HEK293T (cell line): Measurements from ENCODE around the gene ITGA8.

Experiments
- CTCF ChIA-PET: fragments of 350-600 bp; formaldehyde crosslinking; extraction: SDS; loops from one replicate; lab custom pipeline; 2021; ENCODE audit warnings: antibody characterized with exemption, inconsistent platforms; lab: Yijun Ruan, JAX
- POLR2A ChIA-PET: fragments of 350-600 bp; formaldehyde crosslinking; extraction: SDS; loops from one replicate; lab custom pipeline; 2020; ENCODE audit warnings: antibody characterized with exemption, inconsistent platforms; lab: Yijun Ruan, JAX
- DNase-seq: peaks from one replicate; pipeline ENCODE4 v3.0.0; 2012; ENCODE audit warnings: mixed read lengths; ENCODE audit errors: extremely low spot score
- ARNT ChIP-seq: fragments of 450-650 bp; IDR thresholded peaks from 2 replicates; pipeline ENCODE4 v1.6.1; 2017; ENCODE audit warnings: mild to moderate bottlenecking
- BHLHE40 ChIP-seq: fragments of 450-650 bp; IDR thresholded peaks from 2 replicates; pipeline ENCODE4 v1.6.1; 2016; ENCODE audit warnings: mild to moderate bottlenecking, moderate library complexity, borderline replicate concordance
- CTBP1 ChIP-seq: fragments of 450-650 bp; IDR thresholded peaks from 2 replicates; pipeline ENCODE4 v1.6.1; 2016; ENCODE audit warnings: borderline replicate concordance
- ELF4 ChIP-seq: fragments of 450-650 bp; IDR thresholded peaks from 2 replicates; pipeline ENCODE4 v1.6.1; 2017; ENCODE audit warnings: antibody characterized with exemption
- FOXA1 ChIP-seq: fragments of 450-650 bp; IDR thresholded peaks from 2 replicates; pipeline ENCODE4 v1.6.1; 2016; ENCODE audit warnings: mild to moderate bottlenecking
- FOXK2 ChIP-seq: fragments of 450-650 bp; IDR thresholded peaks from 2 replicates; pipeline ENCODE4 v1.6.1; 2016; ENCODE audit warnings: mild to moderate bottlenecking
- FOXM1 ChIP-seq: fragments of 450-650 bp; IDR thresholded peaks from 2 replicates; pipeline ENCODE4 v1.6.1; 2017; ENCODE audit warnings: mild to moderate bottlenecking, borderline replicate concordance
- HDGF ChIP-seq: fragments of 450-650 bp; IDR thresholded peaks from 2 replicates; pipeline ENCODE4 v1.6.1; 2017; ENCODE audit warnings: antibody characterized with exemption, borderline replicate concordance
- L3MBTL2 ChIP-seq: fragments of 450-650 bp; conservative IDR thresholded peaks from 2 replicates; pipeline ENCODE4 v1.6.1; 2016; ENCODE audit warnings: mild to moderate bottlenecking
- LEF1 ChIP-seq: fragments of 450-650 bp; IDR thresholded peaks from 2 replicates; pipeline ENCODE4 v1.6.1; 2017; ENCODE audit warnings: mild to moderate bottlenecking, borderline replicate concordance
- NFRKB ChIP-seq: fragments of 450-650 bp; IDR thresholded peaks from 2 replicates; pipeline ENCODE4 v1.6.1; 2016; ENCODE audit warnings: mild to moderate bottlenecking, moderate library complexity
- SP1 ChIP-seq: fragments of 450-650 bp; IDR thresholded peaks from 2 replicates; pipeline ENCODE4 v1.6.1; 2017
- SUZ12 ChIP-seq: fragments of 450-650 bp; IDR thresholded peaks from 2 replicates; pipeline ENCODE4 v1.6.1; 2016; ENCODE audit warnings: mild to moderate bottlenecking
- TARDBP ChIP-seq: fragments of 450-650 bp; IDR thresholded peaks from 2 replicates; pipeline ENCODE4 v1.6.1; 2016
- ZNF384 ChIP-seq: fragments of 450-650 bp; IDR thresholded peaks from 2 replicates; pipeline ENCODE4 v1.6.1; 2016
- TF ChIP-seq, protein P1 (sequence below): fragments of 450-650 bp; IDR thresholded peaks from 2 replicates; pipeline ENCODE4 v1.6.1; 2016

Gene ITGA8

DNA sequence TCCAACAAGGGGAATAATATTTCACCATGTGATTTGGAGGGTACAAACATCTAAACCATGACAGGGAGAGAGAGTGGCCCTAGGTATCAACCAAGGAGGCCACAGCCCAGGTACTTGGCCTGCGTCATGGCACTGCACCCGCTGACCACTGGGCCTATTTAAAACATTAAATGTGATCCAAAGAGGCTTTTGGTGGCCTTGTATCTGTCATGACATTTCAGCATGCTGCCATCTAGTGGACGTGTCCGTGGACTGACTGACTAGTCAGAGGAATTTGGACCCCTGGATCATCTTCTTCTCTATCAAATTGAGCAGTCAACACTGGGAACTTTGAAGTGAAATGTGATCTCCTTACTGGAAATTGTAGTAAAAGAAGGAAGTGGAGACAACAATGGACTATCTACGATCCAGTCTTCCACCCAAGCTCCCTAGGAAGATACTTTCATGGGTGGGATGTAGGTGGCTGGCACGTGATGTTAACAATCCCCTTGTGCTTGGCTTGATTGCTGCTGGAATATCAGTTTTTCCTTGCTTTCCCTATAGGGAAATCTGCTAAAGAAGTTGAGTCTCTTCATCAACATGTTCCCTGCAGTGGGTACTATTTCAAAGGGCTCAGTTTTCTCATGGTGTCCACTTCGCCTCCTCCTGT, 24.6 kb upstream of the ITGA8 start:
- ChIA-PET POLR2A (no interaction called here), CTCF (interaction anchor here (0.5 to 0.7 kb wide), 2 partner anchors 11 to 215 kb away, joined by 3 to 4 read pairs; no protein-coding TSS in a partner anchor)
- DNase-seq: peak; percentile 70
- no peak for TF ChIP-seq BHLHE40
- no peak for TF ChIP-seq CTBP1
- TF ChIP-seq, protein P1, sequence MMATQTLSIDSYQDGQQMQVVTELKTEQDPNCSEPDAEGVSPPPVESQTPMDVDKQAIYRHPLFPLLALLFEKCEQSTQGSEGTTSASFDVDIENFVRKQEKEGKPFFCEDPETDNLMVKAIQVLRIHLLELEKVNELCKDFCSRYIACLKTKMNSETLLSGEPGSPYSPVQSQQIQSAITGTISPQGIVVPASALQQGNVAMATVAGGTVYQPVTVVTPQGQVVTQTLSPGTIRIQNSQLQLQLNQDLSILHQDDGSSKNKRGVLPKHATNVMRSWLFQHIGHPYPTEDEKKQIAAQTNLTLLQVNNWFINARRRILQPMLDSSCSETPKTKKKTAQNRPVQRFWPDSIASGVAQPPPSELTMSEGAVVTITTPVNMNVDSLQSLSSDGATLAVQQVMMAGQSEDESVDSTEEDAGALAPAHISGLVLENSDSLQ: no peak; the same call in 1 of the 2 replicates
- no peak for TF ChIP-seq L3MBTL2
- TF ChIP-seq TARDBP: no peak
- TF ChIP-seq HDGF: no peak
- no peak for TF ChIP-seq SUZ12
- no peak for TF ChIP-seq FOXK2
- no peak for TF ChIP-seq NFRKB
- TF ChIP-seq FOXM1: no peak
- no peak for TF ChIP-seq ELF4
- no peak for TF ChIP-seq LEF1

DNA sequence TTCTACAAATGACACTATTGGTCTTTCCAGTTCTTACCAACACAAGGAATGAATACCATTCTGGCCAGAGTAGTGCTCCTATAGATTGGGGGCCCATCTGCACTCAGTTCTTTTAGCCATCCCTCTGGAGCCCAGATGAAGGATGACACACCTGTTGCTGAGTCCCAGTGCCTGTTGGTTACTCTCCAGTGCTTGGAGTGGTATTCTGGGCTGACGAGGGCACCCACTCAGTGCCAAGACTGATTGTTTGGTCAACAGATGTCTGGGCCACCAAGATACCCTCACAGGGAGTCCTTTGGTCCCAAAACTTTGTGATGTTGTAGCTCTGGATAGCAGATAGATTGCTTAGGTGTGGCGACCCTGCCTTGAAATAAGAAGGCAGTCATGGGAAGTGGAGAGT, 23.7 kb upstream of the ITGA8 start:
- CTCF ChIA-PET: no interaction called here
- TF ChIP-seq LEF1 (no peak), L3MBTL2 (no peak), ELF4 (no peak), HDGF (no peak), NFRKB (no peak), SP1 (no peak), TARDBP (no peak), FOXK2 (no peak), BHLHE40 (no peak), CTBP1 (no peak), ZNF384 (no peak), FOXM1 (no peak), FOXA1 (no peak), ARNT (no peak), SUZ12 (no peak)
- TF ChIP-seq, protein P1: no peak
- POLR2A ChIA-PET: no interaction called here
- DNase-seq: no peak

GRCh38 chr10:15742836-15743235, 23.1 kb upstream of the ITGA8 start:
- no peak for TF ChIP-seq L3MBTL2
- no peak for TF ChIP-seq SUZ12
- TF ChIP-seq FOXM1: no peak
- TF ChIP-seq FOXA1: no peak
- TF ChIP-seq FOXK2: no peak
- ChIA-PET POLR2A (no interaction called here), CTCF (interaction anchor here (0.6 to 1.0 kb wide), 2 partner anchors 18 to 591 kb away, joined by 3 read pairs; no protein-coding TSS in a partner anchor)
- no peak for DNase-seq

- ChIA-PET POLR2A (no interaction called here), CTCF (interaction anchor here (1.0 kb wide), 1 partner anchor 17 kb away, joined by 3 read pairs; no protein-coding TSS in a partner anchor)
- no peak for TF ChIP-seq SP1
- TF ChIP-seq ELF4: no peak
- TF ChIP-seq FOXK2: no peak
- DNase-seq: no peak
Measured at GRCh38 chr10:15742102-15742501, 22.4 kb upstream of the ITGA8 start.

GRCh38 chr10:15741581-15741980, 21.9 kb upstream of the ITGA8 start:
- no peak for DNase-seq
- no peak for TF ChIP-seq FOXA1
- TF ChIP-seq ZNF384: no peak
- TF ChIP-seq, protein P1: no peak
- TF ChIP-seq SP1: no peak
- no peak for TF ChIP-seq LEF1
- no peak for TF ChIP-seq ARNT
- no peak for TF ChIP-seq SUZ12
- ChIA-PET POLR2A (no interaction called here), CTCF (no interaction called here)

DNA sequence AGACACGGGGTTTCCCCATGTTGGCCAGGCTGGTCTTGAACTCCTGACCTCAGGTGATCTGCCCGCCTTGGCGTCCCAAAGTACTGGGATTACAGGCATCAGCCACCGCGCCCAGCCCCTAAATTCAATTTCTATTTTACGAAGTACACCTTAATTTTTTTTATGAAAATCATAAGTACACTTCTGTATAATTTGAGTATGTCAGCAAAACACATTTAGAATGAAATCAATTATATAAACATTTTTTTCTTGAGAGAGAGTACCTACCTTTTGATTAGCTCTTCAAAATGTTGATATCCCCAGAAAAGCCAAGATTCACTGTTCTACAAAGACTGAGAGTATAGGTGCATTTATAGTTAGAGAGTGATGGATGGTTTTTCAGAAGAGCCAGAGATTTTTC, 20.5 kb upstream of the ITGA8 start:
- ChIA-PET POLR2A (no interaction called here), CTCF (interaction anchor here (1.1 kb wide), 1 partner anchor 72 kb away, joined by 3 read pairs; no protein-coding TSS in a partner anchor)
- no peak for DNase-seq
- TF ChIP-seq HDGF: no peak
- no peak for TF ChIP-seq TARDBP
- TF ChIP-seq ELF4: no peak
- no peak for TF ChIP-seq ZNF384
- no peak for TF ChIP-seq FOXM1
- TF ChIP-seq BHLHE40: no peak
- no peak for TF ChIP-seq L3MBTL2
- TF ChIP-seq SP1: no peak
- TF ChIP-seq FOXK2: no peak
- TF ChIP-seq CTBP1: no peak
- TF ChIP-seq, protein P1: no peak
- no peak for TF ChIP-seq FOXA1
- no peak for TF ChIP-seq NFRKB
- no peak for TF ChIP-seq SUZ12
- no peak for TF ChIP-seq ARNT
- TF ChIP-seq LEF1: no peak
